HG02970 (cell line): Measurements from ENCODE around the gene C11orf91.
"Not testable (repeated sequence)": the region's sequence is repeated elsewhere in the genome, so short reads cannot be mapped to it uniquely, and the experiment has no call there.

ENCODE experiments used
- ATAC-seq: cut with Tn5 transposase; IDR thresholded peaks from one replicate; pipeline ENCODE4 v1.9.1; 2021; ENCODE audit warnings: mild to moderate bottlenecking, moderate library complexity, moderate number of reproducible peaks; ENCODE audit not compliant: unreplicated experiment, low FRiP score

Gene C11orf91

DNA sequence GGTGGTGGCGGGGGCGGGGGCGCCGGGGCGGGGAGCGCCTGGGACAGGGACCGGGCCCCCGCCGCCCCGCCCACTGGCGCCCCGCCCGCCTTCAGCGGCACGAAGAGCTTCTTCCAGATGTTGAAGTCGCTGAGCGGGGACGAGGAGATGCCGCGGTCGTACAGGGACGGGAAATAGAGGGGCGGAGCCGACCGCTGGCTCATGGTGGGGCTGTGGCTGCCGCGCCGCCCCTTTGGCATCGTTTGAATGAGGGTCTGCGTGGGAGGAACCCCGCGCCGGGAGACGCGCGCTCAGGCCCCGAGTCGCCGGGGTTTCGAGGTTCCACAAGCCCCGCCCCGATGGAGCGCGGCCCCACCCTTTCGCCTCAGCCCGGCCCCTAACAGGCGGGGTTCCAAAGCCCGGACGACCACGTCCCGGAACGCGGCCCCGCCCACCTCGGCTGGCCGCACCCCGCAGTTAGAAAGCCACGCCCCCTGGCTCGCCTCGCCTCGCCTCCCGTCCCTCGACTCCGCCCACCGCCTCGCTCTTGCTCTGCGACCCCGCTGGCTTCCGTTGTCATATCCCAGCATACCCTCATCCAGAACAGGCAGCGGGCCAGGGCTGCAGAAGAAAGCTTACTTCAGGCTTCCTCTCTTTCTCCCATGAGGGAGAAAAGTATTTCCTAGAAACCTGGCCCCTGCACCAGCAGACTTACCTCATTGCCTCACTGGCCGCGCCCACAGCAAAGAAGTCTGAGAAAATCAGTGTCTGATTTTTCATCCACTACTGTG lies at the start of gene C11orf91:
Gene C11orf91, minus strand, starts transcription at position 325 of the 770 bp plus-strand sequence. Its CDS starts 86 bp downstream, at position 239.
- ATAC-seq = peak; percentile 76

GRCh38 chr11:33747979-33748378 lies 47.4 kb upstream of the C11orf91 start:
- no peak for ATAC-seq

DNA sequence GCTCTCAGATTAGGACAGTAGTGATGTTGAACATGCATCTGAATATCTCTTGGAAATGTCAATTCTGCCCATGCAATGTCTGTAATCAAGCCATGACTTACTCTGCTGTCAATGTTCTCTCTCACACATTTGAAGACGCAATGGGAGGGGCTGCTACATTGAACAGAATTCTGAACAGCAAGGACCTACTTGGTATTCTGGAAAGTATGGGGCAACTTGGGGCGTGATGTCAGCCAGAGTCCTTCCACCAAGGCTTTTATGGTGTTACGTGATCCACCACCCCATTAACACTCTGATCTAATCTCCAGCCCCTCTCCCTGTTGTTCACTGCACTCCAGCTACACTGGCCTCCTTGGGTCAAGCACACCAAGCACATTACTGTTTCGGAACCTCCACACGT lies 42.7 kb upstream of the C11orf91 start:
- ATAC-seq = no peak

GRCh38 chr11:33742249-33742851 lies 41.7 kb upstream of the C11orf91 start:
- ATAC-seq = no peak

GRCh38 chr11:33741806-33742205 lies 41.2 kb upstream of the C11orf91 start:
- ATAC-seq = no peak

GRCh38 chr11:33737362-33737821 lies 36.8 kb upstream of the C11orf91 start:
- ATAC-seq = no peak

DNA sequence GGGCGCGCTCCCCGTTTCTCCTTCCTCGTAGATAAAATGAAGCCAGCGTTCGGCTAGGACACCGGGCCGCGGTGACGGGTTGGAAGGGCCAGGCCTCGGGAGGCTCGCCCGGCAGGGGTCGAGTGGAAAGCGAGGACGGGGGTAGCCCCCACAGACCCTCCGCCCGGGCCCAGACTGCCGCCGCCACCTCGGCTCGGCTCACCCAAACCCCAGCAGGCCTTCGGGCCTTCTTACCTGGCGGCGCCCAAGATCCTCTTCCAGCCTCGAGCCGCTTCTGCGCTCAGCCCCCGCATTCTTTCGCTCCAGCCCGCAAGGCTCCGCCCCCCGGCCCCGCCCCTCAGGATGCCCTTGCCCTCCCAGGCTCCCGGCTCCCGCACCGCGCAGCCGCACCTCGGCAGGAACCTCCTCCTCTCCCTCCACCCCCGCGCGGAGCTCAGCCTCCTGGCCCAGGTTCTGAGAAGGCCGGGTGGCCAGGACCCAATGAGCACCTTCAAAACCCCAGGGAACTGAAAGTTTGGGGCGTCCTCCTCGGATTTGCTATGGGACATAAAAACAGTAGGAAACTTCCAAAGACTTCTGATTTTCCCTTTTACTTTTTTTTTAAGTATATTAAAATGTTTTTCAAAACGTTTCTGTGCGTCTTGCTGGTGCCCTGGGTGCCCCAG lies 35.7 kb upstream of the C11orf91 start, which contains the start of gene CD59:
Gene CD59, minus strand, starts transcription at position 276 of the 665 bp plus-strand sequence. CDS start 13,978 bp downstream, outside the sequence.
- peak; percentile 55 for ATAC-seq

DNA sequence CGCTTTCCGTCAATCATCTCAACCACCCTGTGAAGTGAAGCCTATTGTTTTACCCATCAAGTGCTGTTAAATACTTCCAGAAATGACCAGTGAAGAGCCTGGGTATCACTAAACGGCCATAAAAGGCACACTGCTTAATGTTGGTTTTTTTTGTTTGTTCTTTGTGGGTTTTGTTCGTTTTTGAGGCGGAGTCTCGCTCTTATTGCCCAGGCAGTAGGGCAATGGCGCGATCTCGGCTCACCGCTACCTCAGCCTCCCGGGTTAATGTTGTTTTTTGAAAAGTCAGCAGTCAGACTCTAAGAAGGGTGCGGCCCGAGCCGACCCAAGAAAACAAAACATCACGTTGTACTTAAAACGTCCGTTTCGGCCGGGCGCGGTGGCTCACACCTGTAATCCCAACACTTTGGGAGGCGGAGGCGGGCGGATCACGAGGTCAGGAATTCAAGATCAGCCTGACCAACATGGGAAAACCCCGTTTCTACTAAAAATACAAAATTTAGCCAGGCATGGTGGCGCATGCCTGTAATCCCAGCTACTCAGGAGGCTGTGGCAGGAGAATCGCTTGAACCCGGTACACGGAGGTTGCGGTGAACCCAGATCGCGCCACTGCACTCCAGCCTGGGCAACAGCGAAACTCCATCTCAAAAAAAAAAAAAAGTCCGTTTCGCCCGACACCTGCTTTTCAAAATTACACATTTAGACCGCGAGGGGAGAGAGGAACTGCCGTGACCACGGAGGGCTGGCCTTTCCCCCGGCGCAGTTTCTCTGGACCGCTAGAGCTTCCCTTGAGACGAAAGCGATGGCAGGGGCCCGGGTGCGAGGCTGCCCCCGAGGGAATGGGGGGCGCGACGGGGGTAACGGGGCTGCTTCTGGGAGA lies 34.9 kb upstream of the C11orf91 start:
- ATAC-seq = peak; percentile 36

DNA sequence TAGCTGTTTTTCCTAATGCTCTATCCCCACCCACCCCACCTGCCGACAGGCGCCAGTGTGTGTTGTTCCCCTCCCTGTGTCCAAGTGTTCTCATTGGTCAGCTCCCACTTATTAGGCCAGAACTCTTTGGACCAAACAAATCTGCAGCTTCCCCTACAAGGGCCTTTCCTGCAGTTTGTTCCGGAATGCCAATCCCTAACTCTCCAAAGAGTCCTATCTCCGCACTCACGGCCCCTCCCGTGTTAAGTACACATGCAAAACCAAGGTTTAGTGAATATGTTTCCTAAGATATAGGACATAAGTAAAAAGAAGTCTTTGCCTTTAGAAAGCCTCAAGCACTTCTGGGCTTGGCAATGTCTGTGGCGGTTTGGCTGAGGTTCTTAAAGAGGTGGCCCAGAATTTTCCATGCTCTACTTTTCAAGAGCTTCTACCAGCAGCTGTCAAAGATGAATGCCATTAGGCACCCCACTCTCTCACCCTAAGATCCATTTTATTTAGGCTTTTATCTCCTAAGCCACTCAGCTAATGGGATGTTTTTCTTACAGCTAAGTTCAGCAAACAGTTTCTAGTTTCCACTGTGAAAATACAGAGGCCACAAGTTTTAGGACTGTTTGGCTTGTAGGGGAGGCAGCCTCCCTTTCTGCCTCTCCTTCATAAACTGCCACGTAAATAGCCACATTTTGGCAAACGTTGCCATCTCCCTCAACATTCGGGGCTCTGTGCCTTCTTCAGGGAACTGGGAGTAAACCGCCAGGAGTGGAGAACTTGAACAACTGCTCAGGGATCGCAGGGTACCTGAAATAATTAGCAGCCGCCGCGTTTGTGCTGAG lies 34.0 kb upstream of the C11orf91 start:
- ATAC-seq = no peak

DNA sequence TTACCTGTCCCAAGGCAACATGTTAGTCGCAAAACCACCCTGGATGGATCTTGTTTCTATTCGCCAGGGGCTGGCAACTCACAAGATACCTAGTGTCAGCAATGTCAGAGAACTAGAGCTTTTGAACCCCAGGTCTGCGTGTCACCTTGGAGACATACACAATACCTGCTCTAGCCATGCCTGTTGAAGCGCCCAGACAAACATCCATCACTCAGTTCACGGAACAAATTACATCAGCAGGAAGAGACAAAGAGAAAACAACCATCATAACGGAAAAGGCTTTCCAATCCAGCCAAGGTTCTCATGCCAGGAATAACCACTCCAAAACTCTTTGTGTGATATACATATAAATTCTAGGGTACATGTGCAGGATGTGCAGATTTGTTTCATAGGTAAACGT lies 33.4 kb upstream of the C11orf91 start:
- no peak for ATAC-seq

DNA sequence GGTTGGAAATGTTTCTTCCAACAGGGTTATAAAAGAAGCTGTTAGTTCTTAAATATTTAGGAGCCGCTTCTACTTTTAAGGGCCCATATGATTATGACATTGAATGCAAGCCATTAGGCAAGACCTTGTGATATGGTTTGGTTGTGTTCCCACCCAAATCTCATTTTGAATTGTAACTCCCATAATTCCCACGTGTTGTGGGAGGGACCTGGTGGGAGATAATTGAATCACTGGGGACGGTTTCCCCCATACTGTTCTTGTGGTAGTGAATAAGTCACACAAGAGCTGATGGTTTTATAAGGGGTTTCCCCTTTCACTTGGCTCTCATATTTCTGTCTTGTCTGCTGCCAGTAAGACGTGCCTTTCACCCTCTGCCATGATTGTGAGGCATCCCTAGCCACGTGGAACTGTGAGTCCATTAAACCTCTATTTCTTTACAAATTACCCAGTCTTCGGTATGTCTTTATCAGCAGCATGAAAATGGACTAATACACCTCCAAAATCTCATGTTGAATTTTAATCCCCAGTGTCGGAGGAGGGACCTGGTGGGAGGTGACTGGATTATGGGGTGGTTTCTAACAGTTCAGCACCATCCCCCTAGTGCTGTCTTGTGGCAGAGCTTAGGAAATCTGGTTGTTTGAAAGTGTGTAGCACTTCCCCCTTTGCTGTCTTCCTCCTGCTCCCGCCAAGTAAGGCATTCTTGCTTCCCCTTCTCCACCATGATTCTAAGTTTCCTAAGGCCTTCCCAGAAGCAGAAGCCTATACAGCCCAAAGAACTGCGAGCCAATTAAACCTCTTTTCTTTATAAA lies 31.3 kb upstream of the C11orf91 start:
- no peak for ATAC-seq

- ATAC-seq = no peak
Observed at GRCh38 chr11:33730716-33731115, 30.1 kb upstream of the C11orf91 start.

GRCh38 chr11:33729072-33729664 lies 28.5 kb upstream of the C11orf91 start:
- not testable (repeated sequence) for ATAC-seq

- not testable (repeated sequence) for ATAC-seq
Observed at GRCh38 chr11:33727539-33727938, 26.9 kb upstream of the C11orf91 start.

GRCh38 chr11:33725496-33725895 lies 24.9 kb upstream of the C11orf91 start:
- no peak for ATAC-seq

DNA sequence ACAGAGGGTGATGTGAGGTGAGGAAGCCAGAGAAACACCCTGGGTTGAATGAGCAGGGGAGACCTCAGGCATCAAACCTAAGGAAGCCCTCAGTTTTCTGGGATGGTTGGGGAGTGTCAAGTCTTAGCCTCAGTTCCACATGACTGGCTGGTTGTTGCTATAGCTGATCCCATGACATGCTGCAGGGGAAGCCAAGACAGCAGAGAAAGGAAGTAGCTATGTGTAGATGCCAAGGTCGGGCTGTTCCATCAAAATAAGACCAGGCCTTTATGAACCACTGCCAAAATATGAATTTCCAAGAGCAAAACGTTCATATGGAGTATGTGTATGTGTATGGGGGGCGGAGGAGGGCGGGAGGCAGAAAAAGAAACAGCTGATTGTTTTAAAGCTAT lies 24.0 kb upstream of the C11orf91 start:
- no peak for ATAC-seq

- no peak for ATAC-seq
Observed at GRCh38 chr11:33723238-33723881, 22.7 kb upstream of the C11orf91 start.
